Left lung (tissue), 10 donors: Measurements from ENCODE around the gene NCAM2. TPM values are rescaled to one million over a fixed set of nuclear protein-coding genes. Genes with fewer than 3 reads are reported as not detected.

ENCODE experiments used
- ATAC-seq: fragments of 200-7000 bp; cut with Tn5 transposase; one replicate; pipeline ENCODE4 v1.9.1; 2020; ENCODE audit warnings: moderate library complexity
- DNase-seq, 4 donors: peaks; one replicate each; pipeline ENCODE4 v3.0.0-alpha.2; 2013 to 2020
- H3K27ac ChIP-seq, 2 donors: fragments of 200-600 bp; sonication (generic) in 1 of 2; one replicate each; pipeline versions ENCODE4 v1.5.0 to v1.8.0; 2020 to 2021
- H3K27me3 ChIP-seq, 2 donors: fragments of 200-600 bp; sonication (generic) in 1 of 2; one replicate each; pipeline versions ENCODE4 v1.5.0 to v1.8.0; 2020 to 2021
- H3K36me3 ChIP-seq, 2 donors: fragments of 200-600 bp; sonication (generic) in 1 of 2; one replicate each; pipeline versions ENCODE4 v1.5.0 to v1.8.0; 2020 to 2021
- H3K4me1 ChIP-seq, 2 donors: fragments of 200-600 bp; one replicate each; pipeline ENCODE4 v1.8.0; 2021
- H3K4me3 ChIP-seq, 2 donors: fragments of 200-600 bp; sonication (generic) in 1 of 2; one replicate each; pipeline versions ENCODE4 v1.5.0 to v1.8.0; 2020 to 2021; ENCODE audit warnings: mild to moderate bottlenecking in 1 of 2
- H3K9me3 ChIP-seq, 2 donors: fragments of 200-600 bp; sonication (generic) in 1 of 2; one replicate each; pipeline versions ENCODE4 v1.5.0 to v1.8.0; 2020 to 2021
- CTCF ChIP-seq, 2 donors: fragments of 200-600 bp; sonication (generic) in 1 of 2; IDR thresholded peaks; one replicate each; pipeline versions ENCODE4 v1.5.0 to v1.8.0; 2021; ENCODE audit warnings: antibody characterized with exemption in 2 of 2
- intact Hi-C, 2 donors: fragments of 100-400 bp; cut with DNase I; formaldehyde crosslinking; loops; one replicate each; pipeline versions ENCODE4 v1.11.2 to v1.14.2; 2022
- polyA plus RNA-seq, 6 donors: library from polyadenylated mRNA; unstranded; fragments of 120-200 nt; gene quantifications; one replicate each; pipeline ENCODE4 v1.2.1, GENCODE V29; 2013; ENCODE audit not compliant: insufficient read length in 6 of 6
- total RNA-seq, 2 donors: library from RNA; stranded (reverse); fragmentation: NEBNext Ultra II Directional; extraction: Animal tissue kit (Norgen Biotek cat#: 25700); gene quantifications; one replicate each; pipeline ENCODE4 v1.2.1, GENCODE V29; 2021
- donor health status: DM: no; HTN: yes; CAD: no.
- donor health status: DM: no; HTN: no; CAD: no.

NCAM2 gene
- total and polyA plus RNA-seq, 8 donors = 3.3 to 30.4 (median 4.6) TPM

GRCh38 chr21:21156957-21157356 is 158.7 kb downstream of the NCAM2 start:
- no peak for ATAC-seq
- DNase-seq = peak in 1 of 4 donors; percentile 7
- Histone ChIP-seq H3K36me3 (no peaks in the 10 kb centered on the region), H3K27ac (no peak overlapping the region), H3K27me3 (no peaks in the 10 kb centered on the region), H3K9me3 (no peaks in the 10 kb centered on the region), H3K4me1 (no peaks in the 10 kb centered on the region), H3K4me3 (no peak overlapping the region)
- intact Hi-C loops = no loop called here
- TF ChIP-seq CTCF (IDR thresholded peaks at IDR 0.05) = no peak

- Histone ChIP-seq H3K27ac (no peak overlapping the region), H3K9me3 (no peaks in the 10 kb centered on the region), H3K27me3 (no peaks in the 10 kb centered on the region), H3K4me1 (peaks cover 0 to 3% of the 10 kb centered on the region in 2 donors), H3K4me3 (no peak overlapping the region), H3K36me3 (no peaks in the 10 kb centered on the region)
- intact Hi-C loops = no loop called here
- DNase-seq (no peak), ATAC-seq (no peak)
- TF ChIP-seq CTCF (IDR thresholded peaks at IDR 0.05) = no peak
Measured at GRCh38 chr21:21158376-21158918, 160.2 kb downstream of the NCAM2 start.

- Histone ChIP-seq H3K27ac (no peak overlapping the region), H3K9me3 (no peaks in the 10 kb centered on the region), H3K4me1 (peaks cover 0 to 3% of the 10 kb centered on the region in 2 donors), H3K27me3 (no peaks in the 10 kb centered on the region), H3K36me3 (no peaks in the 10 kb centered on the region), H3K4me3 (no peak overlapping the region)
- ATAC-seq = no peak
- intact Hi-C loops = no loop called here
- TF ChIP-seq CTCF (IDR thresholded peaks at IDR 0.05) = no peak
- no peak for DNase-seq
Measured at GRCh38 chr21:21159253-21159899, 161.2 kb downstream of the NCAM2 start.

GRCh38 chr21:21162786-21163185 is 164.6 kb downstream of the NCAM2 start:
- intact Hi-C loops = no loop called here
- ATAC-seq (no peak), DNase-seq (no peak)
- H3K27me3 ChIP-seq = no peaks in the 10 kb centered on the region
- H3K4me3 ChIP-seq = no peak overlapping the region
- H3K4me1 ChIP-seq = peaks cover 0 to 3% of the 10 kb centered on the region in 2 donors
- no peak overlapping the region for H3K27ac ChIP-seq
- H3K9me3 ChIP-seq = no peaks in the 10 kb centered on the region
- H3K36me3 ChIP-seq = no peaks in the 10 kb centered on the region
- no peak for TF ChIP-seq CTCF (IDR thresholded peaks at IDR 0.05)

- ATAC-seq (peak; percentile 76), DNase-seq (peak in 3 of 4 donors; percentile 31 to 59 (median 32))
- Histone ChIP-seq H3K9me3 (no peaks in the 10 kb centered on the region), H3K36me3 (no peaks in the 10 kb centered on the region), H3K4me3 (no peak overlapping the region), H3K27ac (no peak overlapping the region), H3K27me3 (no peaks in the 10 kb centered on the region), H3K4me1 (peaks cover 0 to 3% of the 10 kb centered on the region in 2 donors)
- intact Hi-C loops = no loop called here
- peak; percentile 27 to 53 for TF ChIP-seq CTCF (IDR thresholded peaks at IDR 0.05)
Measured at GRCh38 chr21:21163904-21164303, 165.7 kb downstream of the NCAM2 start.
